ENCODE results near the gene ARCN1. TPM values are rescaled to one million over a fixed set of nuclear protein-coding genes. Genes with fewer than 3 reads are reported as not detected.

Gene ARCN1
- total and polyA plus RNA-seq, 10 donors = 33.8 to 106 (median 93.3) TPM

GRCh38 chr11:118614511-118614910, 42.3 kb downstream of the ARCN1 start:
- DNase-seq = peak; percentile 51
- no peak overlapping the region for H3K4me3 ChIP-seq
- H3K4me1 ChIP-seq = peaks cover 24 to 79% (median 55%) of the 10 kb centered on the region in 6 donors
- H3K36me3 ChIP-seq = peaks cover 0 to 42% (median 7%) of the 10 kb centered on the region in 6 donors
- WGBS, 5 donors = 72 to 98% (median 89%) methylated on average over 3 to 7 of the region's 7 CpGs
- intact Hi-C loops (cut with DNase I; ENCODE audit: low total_unique reads) = no loop called here
- H3K27ac ChIP-seq = peak overlapping the region in 1 of 8 donors; percentile 23
- H3K9me3 ChIP-seq = no peaks in the 10 kb centered on the region
- TF ChIP-seq POLR2AphosphoS5 (IDR thresholded peaks at IDR 0.05) (no peak), POLR2A (IDR thresholded peaks at IDR 0.05) (no peak)
- TF ChIP-seq, protein P1, sequence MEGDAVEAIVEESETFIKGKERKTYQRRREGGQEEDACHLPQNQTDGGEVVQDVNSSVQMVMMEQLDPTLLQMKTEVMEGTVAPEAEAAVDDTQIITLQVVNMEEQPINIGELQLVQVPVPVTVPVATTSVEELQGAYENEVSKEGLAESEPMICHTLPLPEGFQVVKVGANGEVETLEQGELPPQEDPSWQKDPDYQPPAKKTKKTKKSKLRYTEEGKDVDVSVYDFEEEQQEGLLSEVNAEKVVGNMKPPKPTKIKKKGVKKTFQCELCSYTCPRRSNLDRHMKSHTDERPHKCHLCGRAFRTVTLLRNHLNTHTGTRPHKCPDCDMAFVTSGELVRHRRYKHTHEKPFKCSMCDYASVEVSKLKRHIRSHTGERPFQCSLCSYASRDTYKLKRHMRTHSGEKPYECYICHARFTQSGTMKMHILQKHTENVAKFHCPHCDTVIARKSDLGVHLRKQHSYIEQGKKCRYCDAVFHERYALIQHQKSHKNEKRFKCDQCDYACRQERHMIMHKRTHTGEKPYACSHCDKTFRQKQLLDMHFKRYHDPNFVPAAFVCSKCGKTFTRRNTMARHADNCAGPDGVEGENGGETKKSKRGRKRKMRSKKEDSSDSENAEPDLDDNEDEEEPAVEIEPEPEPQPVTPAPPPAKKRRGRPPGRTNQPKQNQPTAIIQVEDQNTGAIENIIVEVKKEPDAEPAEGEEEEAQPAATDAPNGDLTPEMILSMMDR (IDR thresholded peaks at IDR 0.05 in 8 of 11, conservative IDR thresholded peaks at IDR 0.05 in 3 of 11) = no peak
- peaks cover 0 to 49% (median 12%) of the 10 kb centered on the region in 7 donors for H3K27me3 ChIP-seq (replicated peaks in 1 of 7)

GRCh38 chr11:118615282-118615975, 43.2 kb downstream of the ARCN1 start:
- H3K36me3 ChIP-seq = peaks cover 0 to 42% (median 7%) of the 10 kb centered on the region in 6 donors
- peaks cover 0 to 44% (median 5%) of the 10 kb centered on the region in 7 donors for H3K27me3 ChIP-seq (replicated peaks in 1 of 7)
- peak overlapping the region in 4 of 8 donors; percentile 2 to 82 (median 46) for H3K27ac ChIP-seq
- no peaks in the 10 kb centered on the region for H3K9me3 ChIP-seq
- H3K4me1 ChIP-seq = peaks cover 27 to 79% (median 55%) of the 10 kb centered on the region in 6 donors
- WGBS, 5 donors = 89 to 93% (median 91%) methylated on average over 6 of the region's 6 CpGs
- DNase-seq = peak; percentile 17
- no peak overlapping the region for H3K4me3 ChIP-seq
- intact Hi-C loops (cut with DNase I; ENCODE audit: low total_unique reads) = no loop called here
- TF ChIP-seq POLR2A (IDR thresholded peaks at IDR 0.05) (no peak), POLR2AphosphoS5 (IDR thresholded peaks at IDR 0.05) (no peak)
- TF ChIP-seq, protein P1 (IDR thresholded peaks at IDR 0.05 in 8 of 11, conservative IDR thresholded peaks at IDR 0.05 in 3 of 11) = no peak

- peak; percentile 20 for DNase-seq
- peaks cover 27 to 79% (median 55%) of the 10 kb centered on the region in 6 donors for H3K4me1 ChIP-seq
- TF ChIP-seq POLR2A (IDR thresholded peaks at IDR 0.05) = no peak
- TF ChIP-seq POLR2AphosphoS5 (IDR thresholded peaks at IDR 0.05) = no peak
- TF ChIP-seq, protein P1 (IDR thresholded peaks at IDR 0.05 in 8 of 11, conservative IDR thresholded peaks at IDR 0.05 in 3 of 11) = no peak
- peaks cover 0 to 42% (median 7%) of the 10 kb centered on the region in 6 donors for H3K36me3 ChIP-seq
- peaks cover 0 to 44% (median 2%) of the 10 kb centered on the region in 7 donors for H3K27me3 ChIP-seq (replicated peaks in 1 of 7)
- 89 to 91% (median 91%) methylated on average over 5 of the region's 5 CpGs for WGBS, 5 donors
- H3K9me3 ChIP-seq = no peaks in the 10 kb centered on the region
- H3K4me3 ChIP-seq = no peak overlapping the region
- peak overlapping the region in 4 of 8 donors; percentile 20 to 82 (median 57) for H3K27ac ChIP-seq
- intact Hi-C loops (cut with DNase I; ENCODE audit: low total_unique reads) = no loop called here
Observed at GRCh38 chr11:118615976-118616371, 43.8 kb downstream of the ARCN1 start.

Measured in spleen (tissue), 11 donors.